Measurements from ENCODE around the gene BCL2.

GRCh38 chr18:63315876-63316275, 3.7 kb downstream of the BCL2 start:
- TF ChIP-seq CTCF (IDR thresholded peaks at IDR 0.05) (no peak), POLR2A (IDR thresholded peaks at IDR 0.05; ENCODE audit: low read depth) (no peak), EP300 (IDR thresholded peaks at IDR 0.05) (no peak)
